SU-DHL-6 (cell line): ENCODE data around the gene COQ2.

ENCODE experiments used
- CTCF ChIP-seq: fragments of 200-600 bp; sonication (generic); IDR thresholded peaks from one replicate; pipeline ENCODE4 v1.5.1; 2017; ENCODE audit warnings: antibody characterized with exemption, mild to moderate bottlenecking, low read length, moderate library complexity; ENCODE audit not compliant: insufficient read depth, poor library complexity, severe bottlenecking
- EZH2phosphoT487 ChIP-seq: fragments of 200-600 bp; sonication (generic), shearing (Covaris generic); conservative IDR thresholded peaks from 2 replicates; pipeline ENCODE4 v1.6.1; 2018; ENCODE audit warnings: mild to moderate bottlenecking, antibody characterized with exemption, low read length, moderate library complexity, mixed read lengths

- TF ChIP-seq CTCF, result peak; percentile 33
- no peak for TF ChIP-seq EZH2phosphoT487
These were observed 31.7 kb downstream of the COQ2 start for GRCh38 chr4:83252782-83253405.
